Tibial nerve (tissue), 4 donors: ENCODE data around the gene CLDN24. TPM values are rescaled to one million over a fixed set of nuclear protein-coding genes. Genes with fewer than 3 reads are reported as not detected.

Experiments used
- DNase-seq, 2 donors: peaks; one replicate each; pipeline ENCODE4 v3.0.0-alpha.2; 2019; ENCODE audit warnings: low spot score in 2 of 2
- H3K27ac ChIP-seq, 4 donors: fragments of 200-600 bp; sonication (generic) in 3 of 4; one replicate each; pipeline ENCODE4 v1.5.1; 2017 to 2019; ENCODE audit warnings: mild to moderate bottlenecking in 1 of 4
- H3K27me3 ChIP-seq, 2 donors: fragments of 200-600 bp; sonication (generic) in 1 of 2; one replicate each; pipeline versions ENCODE4 v1.5.1 to v1.6.0; 2017 to 2019
- H3K36me3 ChIP-seq, 3 donors: fragments of 200-600 bp; sonication (generic); one replicate each; pipeline ENCODE4 v1.5.1; 2018 to 2019
- H3K4me1 ChIP-seq, 4 donors: fragments of 200-600 bp; sonication (generic) in 3 of 4; one replicate each; pipeline ENCODE4 v1.5.1; 2017 to 2019
- H3K4me3 ChIP-seq, 4 donors: fragments of 200-600 bp; sonication (generic) in 3 of 4; one replicate each; pipeline ENCODE4 v1.5.1; 2017 to 2019; ENCODE audit warnings: mild to moderate bottlenecking in 1 of 4, moderate library complexity in 1 of 4
- H3K9me3 ChIP-seq, 4 donors: fragments of 200-600 bp; sonication (generic) in 3 of 4; one replicate each; pipeline ENCODE4 v1.5.1; 2017 to 2019
- EP300 ChIP-seq, 2 donors: sonication (generic); formaldehyde crosslinking; IDR thresholded peaks; one replicate each; pipeline ENCODE4 v1.6.1; 2017; ENCODE audit warnings: antibody characterized with exemption in 2 of 2, mild to moderate bottlenecking in 1 of 2
- POLR2A ChIP-seq, 2 donors: fragments of 450-650 bp; IDR thresholded peaks; one replicate each; pipeline ENCODE4 v1.6.1; 2017; ENCODE audit warnings: antibody characterized with exemption in 2 of 2, mild to moderate bottlenecking in 2 of 2, moderate library complexity in 2 of 2
- WGBS, 2 donors: methylation state at CpG; one replicate each; pipeline ENCODE4 v1.1.5; 2018; 5-methylcytosine and 5-hydroxymethylcytosine counted together
- total RNA-seq, 4 donors: library from RNA; depleted of rRNA; stranded (reverse); fragments of >200 nt; gene quantifications; one replicate each; pipeline ENCODE4 v1.1.0, GENCODE V29; 2016
- TF ChIP-seq, protein P1 (sequence below), 5 experiments: fragments of 200-600 bp in 3 of 5; fragments of 450-650 bp in 2 of 5; sonication (generic) in 3 of 5; IDR thresholded peaks; one replicate each; pipeline ENCODE4 v1.5.1; 2016 to 2019; ENCODE audit warnings: antibody characterized with exemption in 5 of 5, mild to moderate bottlenecking in 3 of 5, moderate library complexity in 2 of 5

CLDN24 gene
- total RNA-seq, 4 donors from 2014 or later: not detected

DNA sequence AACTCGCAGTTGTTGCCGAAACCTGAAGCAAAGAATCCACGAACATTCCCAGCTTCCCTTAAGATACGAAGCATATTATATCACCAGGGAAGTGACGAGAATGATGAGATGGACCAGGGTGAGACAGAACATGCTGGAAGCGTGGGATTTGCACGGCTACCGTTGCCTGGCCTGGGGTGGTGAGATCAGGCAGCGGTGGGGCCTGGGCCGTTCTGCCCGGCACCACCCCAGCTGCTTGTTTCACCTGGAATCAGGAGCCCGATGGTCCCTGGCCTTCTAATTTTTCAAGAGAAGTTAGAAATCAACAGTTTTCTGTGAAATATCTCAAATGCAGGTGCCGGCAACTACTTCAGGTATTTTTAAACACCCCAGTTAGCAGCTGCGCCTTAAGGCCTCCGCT, 7.9 kb downstream of the CLDN24 start:
- Histone ChIP-seq H3K4me1 (peaks cover 0 to 10% (median 0%) of the 10 kb centered on the region in 4 donors), H3K4me3 (no peak overlapping the region), H3K27me3 (no peaks in the 10 kb centered on the region), H3K9me3 (no peaks in the 10 kb centered on the region), H3K27ac (no peak overlapping the region), H3K36me3 (peaks cover 0 to 47% (median 0%) of the 10 kb centered on the region in 3 donors)
- WGBS, 2 donors: 94 to 95% methylated on average over 15 of the region's 15 CpGs
- no peak for DNase-seq
- TF ChIP-seq POLR2A (IDR thresholded peaks at IDR 0.05): no peak
- TF ChIP-seq, protein P1, sequence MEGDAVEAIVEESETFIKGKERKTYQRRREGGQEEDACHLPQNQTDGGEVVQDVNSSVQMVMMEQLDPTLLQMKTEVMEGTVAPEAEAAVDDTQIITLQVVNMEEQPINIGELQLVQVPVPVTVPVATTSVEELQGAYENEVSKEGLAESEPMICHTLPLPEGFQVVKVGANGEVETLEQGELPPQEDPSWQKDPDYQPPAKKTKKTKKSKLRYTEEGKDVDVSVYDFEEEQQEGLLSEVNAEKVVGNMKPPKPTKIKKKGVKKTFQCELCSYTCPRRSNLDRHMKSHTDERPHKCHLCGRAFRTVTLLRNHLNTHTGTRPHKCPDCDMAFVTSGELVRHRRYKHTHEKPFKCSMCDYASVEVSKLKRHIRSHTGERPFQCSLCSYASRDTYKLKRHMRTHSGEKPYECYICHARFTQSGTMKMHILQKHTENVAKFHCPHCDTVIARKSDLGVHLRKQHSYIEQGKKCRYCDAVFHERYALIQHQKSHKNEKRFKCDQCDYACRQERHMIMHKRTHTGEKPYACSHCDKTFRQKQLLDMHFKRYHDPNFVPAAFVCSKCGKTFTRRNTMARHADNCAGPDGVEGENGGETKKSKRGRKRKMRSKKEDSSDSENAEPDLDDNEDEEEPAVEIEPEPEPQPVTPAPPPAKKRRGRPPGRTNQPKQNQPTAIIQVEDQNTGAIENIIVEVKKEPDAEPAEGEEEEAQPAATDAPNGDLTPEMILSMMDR (IDR thresholded peaks at IDR 0.05): no peak
- TF ChIP-seq EP300 (IDR thresholded peaks at IDR 0.05): no peak

DNA sequence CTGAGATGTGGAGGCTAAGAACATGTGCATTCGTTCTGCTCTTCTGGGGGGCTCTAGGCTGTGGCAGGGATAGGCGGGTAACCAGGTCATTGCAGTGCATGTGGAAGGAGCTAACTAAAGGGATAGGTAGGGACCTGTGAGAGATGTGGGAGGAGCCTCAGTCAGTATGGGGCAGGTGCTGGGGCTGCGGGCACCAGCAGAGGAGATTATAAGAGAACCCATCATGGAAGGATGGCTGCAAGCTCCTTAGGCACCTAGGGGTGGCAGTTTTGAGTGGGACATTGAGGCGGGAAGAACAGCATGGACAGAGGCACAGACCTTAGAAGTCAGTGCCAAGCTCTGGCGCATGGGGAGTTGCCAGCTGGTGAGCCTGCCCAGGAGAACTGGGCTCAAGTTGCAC, 9.4 kb downstream of the CLDN24 start:
- Histone ChIP-seq H3K4me3 (no peak overlapping the region), H3K36me3 (peaks cover 0 to 47% (median 0%) of the 10 kb centered on the region in 3 donors), H3K27me3 (no peaks in the 10 kb centered on the region), H3K4me1 (no peaks in the 10 kb centered on the region), H3K9me3 (no peaks in the 10 kb centered on the region), H3K27ac (no peak overlapping the region)
- DNase-seq: no peak
- 85 to 88% methylated on average over 5 of the region's 5 CpGs for WGBS, 2 donors
- TF ChIP-seq POLR2A (IDR thresholded peaks at IDR 0.05) (no peak), EP300 (IDR thresholded peaks at IDR 0.05) (no peak)
- TF ChIP-seq, protein P1 (IDR thresholded peaks at IDR 0.05): no peak

DNA sequence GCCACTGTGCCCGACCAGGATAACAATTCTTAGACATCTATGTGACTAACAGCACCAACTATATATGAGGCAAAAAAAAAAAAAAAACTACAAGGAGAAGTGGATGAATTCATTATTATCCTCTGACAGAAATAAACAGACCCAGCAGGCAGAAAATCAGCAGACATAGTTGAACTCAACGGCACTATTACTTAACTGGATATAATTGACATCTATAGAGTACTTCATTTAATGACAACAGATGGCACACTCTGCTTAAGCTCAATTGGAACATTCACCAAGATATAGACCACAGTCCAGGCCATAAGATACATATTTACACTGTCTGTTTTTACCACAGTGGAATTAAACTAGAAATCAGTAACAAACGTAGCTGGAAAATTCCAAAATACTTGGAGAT, 15.4 kb downstream of the CLDN24 start:
- no peaks in the 10 kb centered on the region for H3K9me3 ChIP-seq
- no peaks in the 10 kb centered on the region for H3K4me1 ChIP-seq
- H3K27ac ChIP-seq: no peak overlapping the region
- no peak for DNase-seq
- TF ChIP-seq, protein P1 (IDR thresholded peaks at IDR 0.05): no peak
- TF ChIP-seq POLR2A (IDR thresholded peaks at IDR 0.05) (no peak), EP300 (IDR thresholded peaks at IDR 0.05) (no peak)
- WGBS, 2 donors: 68 to 84% methylated on average over 3 of the region's 3 CpGs
- no peak overlapping the region for H3K4me3 ChIP-seq
- H3K36me3 ChIP-seq: peaks cover 0 to 17% (median 0%) of the 10 kb centered on the region in 3 donors
- no peaks in the 10 kb centered on the region for H3K27me3 ChIP-seq

DNA sequence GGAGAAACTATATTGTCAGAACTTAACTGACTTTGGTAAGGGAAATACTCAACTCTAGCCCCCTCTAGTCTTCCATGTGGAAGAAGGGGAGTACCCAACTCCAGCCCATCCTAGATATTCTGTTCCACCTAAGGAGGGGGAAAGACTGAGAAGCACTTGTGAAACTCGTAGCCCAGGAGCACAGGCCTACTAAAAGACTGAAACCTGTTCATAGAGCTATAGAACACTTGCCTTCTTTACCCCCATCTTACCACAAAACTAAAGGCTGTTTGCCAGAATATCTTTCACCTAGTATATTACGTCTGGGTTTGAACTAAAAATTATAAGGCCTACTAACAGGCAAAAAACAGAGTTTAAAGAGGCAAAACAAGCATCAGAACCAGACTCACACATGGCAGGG, 17.7 kb downstream of the CLDN24 start:
- DNase-seq: no peak
- Histone ChIP-seq H3K9me3 (no peaks in the 10 kb centered on the region), H3K27ac (no peak overlapping the region), H3K4me1 (no peaks in the 10 kb centered on the region), H3K27me3 (no peaks in the 10 kb centered on the region), H3K36me3 (peaks cover 0 to 21% (median 0%) of the 10 kb centered on the region in 3 donors), H3K4me3 (no peak overlapping the region)
- 96 to 98% methylated on average over 2 of the region's 2 CpGs for WGBS, 2 donors
- TF ChIP-seq POLR2A (IDR thresholded peaks at IDR 0.05) (no peak), EP300 (IDR thresholded peaks at IDR 0.05) (no peak)
- TF ChIP-seq, protein P1 (IDR thresholded peaks at IDR 0.05): no peak

DNA sequence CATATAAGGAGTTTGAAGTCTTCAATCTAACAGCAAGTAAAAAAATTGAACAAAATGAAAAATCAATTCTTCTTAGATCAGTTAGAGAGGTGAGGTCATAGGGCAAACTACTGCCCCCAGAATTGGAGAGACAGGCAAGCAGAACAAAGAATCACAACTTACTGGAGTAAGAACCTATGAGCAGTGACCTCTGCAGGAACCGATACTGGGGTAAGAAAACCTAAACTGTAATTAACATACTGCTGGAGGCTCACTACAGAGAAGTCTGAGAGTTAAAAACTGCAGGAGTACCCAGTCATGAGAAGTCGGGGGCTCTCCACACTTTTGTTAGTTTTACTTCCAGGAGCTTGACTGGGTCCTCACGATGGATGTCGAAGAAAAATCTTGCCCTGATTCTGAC, 18.2 kb downstream of the CLDN24 start:
- no peak overlapping the region for H3K27ac ChIP-seq

More for the DNA sequence above, 18.2 kb downstream of the CLDN24 start:
- Histone ChIP-seq H3K4me1 (no peaks in the 10 kb centered on the region), H3K36me3 (peaks cover 0 to 25% (median 0%) of the 10 kb centered on the region in 3 donors), H3K27me3 (no peaks in the 10 kb centered on the region), H3K4me3 (no peak overlapping the region), H3K9me3 (no peaks in the 10 kb centered on the region)
- no peak for TF ChIP-seq POLR2A (IDR thresholded peaks at IDR 0.05)
- TF ChIP-seq, protein P1 (IDR thresholded peaks at IDR 0.05): no peak
- no peak for TF ChIP-seq EP300 (IDR thresholded peaks at IDR 0.05)
- DNase-seq: no peak
- 75 to 93% methylated on average over 4 of the region's 4 CpGs for WGBS, 2 donors
